OCI-LY3 (cell line): ENCODE measurements around the gene AP3S1.

Source experiments
- CTCF ChIP-seq: fragments of 200-600, 300-600 bp; sonication (generic); IDR thresholded peaks from 2 replicates; pipeline ENCODE4 v1.5.1; 2014; ENCODE audit warnings: antibody characterized with exemption, low read length, low read depth
- EZH2phosphoT487 ChIP-seq: fragments of 200-600 bp; shearing (Covaris generic); IDR thresholded peaks from 2 replicates; pipeline ENCODE4 v1.6.1; 2018; ENCODE audit warnings: antibody characterized with exemption, mixed run types, low read depth

- no peak for TF ChIP-seq CTCF
- no peak for TF ChIP-seq EZH2phosphoT487
Observed at GRCh38 chr5:115811406-115811805, 30.3 kb upstream of the AP3S1 start.
